Stimulated activated CD4-positive, alpha-beta T cell treated with anti-CD3 and anti-CD28 coated beads, Interleukin-4, amount 100 ng/mL, for 24 hours (primary cell): ENCODE results near the gene SYNDIG1.

Experiments used
- DNase-seq: peaks from one replicate; pipeline ENCODE4 v3.0.0-alpha.2; 2020

Gene SYNDIG1

DNA sequence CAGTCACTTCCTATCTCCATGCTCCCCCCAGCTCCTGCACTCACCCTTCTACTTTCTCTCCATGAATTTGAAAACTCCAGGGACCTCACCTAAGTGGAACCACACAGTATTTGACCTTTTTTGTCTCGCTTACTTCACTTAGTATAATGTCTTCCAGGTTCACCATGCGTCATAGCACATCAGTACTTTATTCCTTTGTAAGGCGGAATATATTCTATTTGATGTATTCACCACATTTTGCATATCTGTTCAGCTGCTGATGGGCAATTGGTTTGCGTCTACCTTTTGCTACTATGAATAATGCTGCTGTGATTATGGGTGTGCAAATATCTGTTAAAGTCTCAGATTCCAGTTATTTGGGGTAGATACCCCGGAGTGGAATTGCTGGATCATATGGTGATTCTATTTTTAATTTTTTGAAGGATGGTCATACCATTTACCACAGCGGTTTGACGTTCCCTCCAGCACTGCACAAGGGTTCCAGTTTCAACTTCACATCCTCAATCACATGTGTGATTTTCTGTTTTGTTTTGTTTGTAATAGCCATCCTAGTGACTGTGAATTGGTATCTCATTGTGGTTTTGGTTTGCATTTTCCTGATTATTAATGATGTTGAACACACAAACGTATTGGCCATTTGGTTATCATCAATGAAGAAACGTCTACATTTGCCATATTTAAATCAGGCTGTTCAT lies 20.3 kb upstream of the SYNDIG1 start:
- no peak for DNase-seq

DNA sequence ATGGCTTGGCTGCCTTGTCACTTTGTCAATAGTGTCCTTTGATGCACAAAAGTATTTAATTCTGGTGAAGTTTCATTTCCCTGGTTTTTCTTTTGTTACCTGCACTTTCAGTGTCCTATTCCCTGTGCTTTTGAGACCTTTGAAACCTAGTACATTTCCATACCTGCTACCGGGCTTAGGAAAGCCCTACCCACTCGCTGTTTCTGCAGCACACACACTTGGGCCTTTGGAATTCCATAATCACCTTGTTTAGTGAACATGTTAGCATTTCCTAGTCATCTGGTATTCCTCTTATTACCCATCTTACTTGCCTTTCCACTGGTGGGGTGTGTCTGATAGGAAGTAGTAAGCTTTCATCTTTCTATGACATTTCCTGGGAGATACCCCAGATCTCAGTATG lies 19.3 kb upstream of the SYNDIG1 start:
- no peak for DNase-seq

DNA sequence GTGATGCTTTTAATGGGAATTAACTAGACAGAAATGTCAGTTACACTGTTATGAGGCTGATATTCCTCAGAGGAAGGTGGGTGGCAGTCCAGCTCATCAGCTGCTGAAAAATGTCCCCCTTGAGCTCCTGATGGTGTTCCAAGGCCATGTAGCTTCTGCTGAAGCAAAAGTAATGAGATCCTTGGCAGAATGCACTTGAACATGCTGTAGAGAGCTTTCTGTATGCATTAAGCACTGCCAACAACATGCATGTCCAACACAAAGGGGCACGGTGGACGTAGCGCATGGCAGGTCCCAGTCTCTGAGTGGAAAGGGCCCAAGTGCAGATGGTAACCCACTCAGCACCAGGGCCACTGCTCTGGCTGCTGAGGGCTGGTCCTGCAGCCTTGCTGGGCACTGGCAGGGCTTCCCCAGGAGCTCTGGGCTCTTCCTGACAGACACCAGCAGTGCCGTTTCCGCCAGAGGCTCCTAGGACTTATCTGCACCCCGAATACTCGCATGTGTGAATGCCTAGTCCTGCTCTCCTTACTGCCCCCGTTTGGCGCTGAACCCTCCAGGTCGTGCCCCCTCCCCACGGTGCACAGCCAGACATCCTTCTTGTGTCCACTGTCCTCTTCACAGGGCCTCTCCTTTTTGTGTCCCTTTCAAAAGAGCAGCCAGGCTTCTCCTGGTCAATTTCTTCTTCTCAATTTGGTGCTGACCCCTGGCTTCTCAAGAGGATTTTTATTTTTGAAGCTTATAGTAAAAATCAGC lies 18.6 kb upstream of the SYNDIG1 start:
- DNase-seq, result no peak

DNA sequence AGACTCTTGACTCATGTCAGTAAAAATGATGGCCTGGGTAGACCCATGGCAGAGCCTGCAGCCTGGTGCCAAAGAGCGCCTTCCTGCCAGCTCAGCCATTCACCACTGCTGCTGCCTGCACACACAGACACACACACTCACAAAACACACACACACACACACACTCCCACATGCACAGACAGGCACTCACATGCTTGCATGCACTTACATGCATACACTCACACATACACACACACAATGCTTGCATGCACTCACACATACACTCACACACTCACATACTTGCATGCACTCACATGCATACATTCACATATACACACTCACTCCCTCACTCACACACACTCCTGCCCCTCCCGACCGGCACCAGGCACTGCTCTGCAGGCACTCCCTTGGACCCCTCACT lies 18.0 kb upstream of the SYNDIG1 start:
- DNase-seq, result no peak

DNA sequence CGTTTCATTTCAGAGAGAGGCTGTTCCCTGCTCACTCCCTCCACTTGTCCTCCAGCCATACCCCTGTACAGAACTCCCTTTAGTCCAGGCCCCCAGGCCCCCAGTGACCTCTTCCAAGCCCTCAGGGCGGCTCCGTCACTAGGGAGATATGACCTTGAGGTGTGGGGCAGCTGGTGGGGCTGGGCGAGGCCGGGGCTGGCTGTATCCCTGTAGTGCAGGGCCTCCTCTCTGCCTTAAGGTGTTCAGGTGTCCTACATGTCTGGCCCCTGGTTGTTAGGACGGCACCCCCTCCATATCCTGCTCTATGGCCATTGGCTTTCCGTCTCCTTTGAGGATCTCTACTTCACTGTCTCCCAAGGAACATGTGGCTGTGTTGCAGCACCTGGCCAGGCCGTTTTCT lies 17.4 kb upstream of the SYNDIG1 start:
- no peak for DNase-seq

DNA sequence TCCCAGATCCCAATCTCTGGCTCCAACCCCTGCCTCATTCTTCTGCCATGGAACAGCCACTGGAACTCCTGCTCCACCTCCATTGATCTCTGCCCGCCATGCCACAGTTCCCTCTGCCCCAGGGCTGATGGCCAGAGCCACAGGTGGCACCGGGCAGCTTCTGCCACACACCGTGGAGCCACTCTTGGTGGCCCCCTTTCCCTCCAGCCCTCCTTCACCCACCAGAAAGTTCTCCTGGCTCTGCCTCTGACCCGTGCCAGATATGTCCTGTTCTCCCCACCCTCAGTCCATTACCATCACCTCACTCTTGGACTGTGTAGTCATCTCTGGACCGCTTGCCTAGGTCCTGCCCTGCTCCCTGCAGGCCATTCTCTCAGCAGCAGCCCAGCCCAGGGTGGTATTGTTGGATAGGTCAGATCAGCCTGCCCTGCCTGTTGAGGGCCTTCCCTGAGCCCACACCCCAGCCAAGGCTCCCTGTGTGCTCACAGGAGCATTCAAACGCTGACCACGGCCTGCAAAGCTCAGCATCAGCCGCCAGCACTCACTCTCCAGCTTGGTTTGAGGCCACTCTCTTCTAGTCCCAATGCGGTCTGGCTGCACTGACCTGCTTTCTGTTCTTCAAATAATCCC lies 16.8 kb upstream of the SYNDIG1 start:
- no peak for DNase-seq

DNA sequence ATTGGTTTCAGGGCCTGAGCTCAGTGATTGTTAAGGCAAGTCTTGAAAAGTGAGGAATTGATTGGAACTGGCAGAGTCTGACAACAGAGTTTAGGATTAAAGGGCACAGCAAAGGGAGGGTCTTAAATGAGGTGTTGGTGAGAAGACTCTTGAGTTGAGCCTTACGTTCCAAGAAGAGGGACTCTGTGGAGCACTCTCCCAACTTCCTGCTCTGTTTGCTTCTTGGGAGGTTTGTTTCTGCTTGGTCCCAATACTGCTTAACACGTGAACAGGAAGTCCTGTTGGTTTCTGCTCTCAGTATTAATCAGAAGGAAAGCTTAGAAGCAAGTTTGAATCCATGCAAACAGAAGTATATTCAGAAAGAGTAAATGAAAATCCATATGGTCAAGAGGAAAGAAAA lies 15.6 kb upstream of the SYNDIG1 start:
- DNase-seq, result no peak

DNA sequence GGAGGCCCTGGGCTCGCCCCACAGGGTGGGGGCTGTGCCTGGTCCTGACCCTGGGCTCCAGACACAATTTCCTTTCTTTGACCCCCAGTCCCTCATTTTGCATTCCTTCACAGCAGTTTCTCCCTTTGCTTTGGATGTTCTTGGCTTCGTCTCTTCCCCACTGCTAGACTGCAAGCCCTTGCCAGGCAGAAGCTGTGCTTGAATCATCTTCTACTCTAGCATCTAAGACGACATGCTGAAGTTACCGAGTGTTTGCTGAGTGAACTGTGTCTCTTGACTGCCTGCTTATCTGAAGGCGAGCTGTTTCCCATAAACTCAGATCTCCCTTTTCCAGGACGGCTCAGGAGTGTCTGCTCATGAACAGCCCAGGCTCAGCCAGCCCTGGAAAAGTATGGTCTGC lies 14.3 kb upstream of the SYNDIG1 start:
- no peak for DNase-seq

DNA sequence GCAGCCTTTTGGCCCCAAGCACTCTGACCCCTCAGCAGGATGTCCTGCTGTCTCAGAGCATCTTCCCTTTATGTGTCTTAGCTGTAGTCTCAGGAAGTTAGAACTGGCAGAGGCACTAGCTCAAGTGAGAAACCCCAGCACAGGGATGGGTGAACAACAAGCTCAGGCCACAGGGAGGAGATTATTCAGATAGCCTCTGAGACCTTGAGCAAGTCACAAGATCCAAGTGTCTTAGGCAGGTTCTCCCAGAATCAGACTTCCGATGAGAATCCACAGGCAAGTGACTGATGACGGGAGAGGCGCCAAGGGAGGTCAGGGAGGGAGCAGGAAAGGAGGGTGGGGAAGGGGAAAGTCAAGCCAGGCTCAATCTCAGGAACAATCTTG lies 13.0 kb upstream of the SYNDIG1 start:
- DNase-seq, result no peak

DNA sequence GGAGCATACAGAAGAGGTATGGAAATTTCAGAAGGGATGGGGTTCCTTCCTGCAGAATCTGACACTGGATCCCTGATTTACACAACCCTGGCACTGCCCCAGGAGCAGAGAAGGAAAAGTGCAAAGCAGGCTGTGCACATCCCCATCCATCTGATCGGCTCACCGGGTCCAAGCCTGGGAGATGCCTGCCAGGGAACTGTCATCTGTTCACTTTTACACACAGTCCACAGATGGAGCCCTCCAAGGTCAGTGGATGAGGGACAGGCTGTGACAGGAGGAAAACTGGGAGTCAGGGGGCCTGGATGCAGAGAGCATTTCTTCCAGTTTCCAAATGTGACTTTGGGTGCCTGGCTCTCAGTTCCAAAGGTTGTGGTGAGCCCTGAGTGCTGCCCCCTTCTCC lies 11.0 kb upstream of the SYNDIG1 start:
- no peak for DNase-seq

DNA sequence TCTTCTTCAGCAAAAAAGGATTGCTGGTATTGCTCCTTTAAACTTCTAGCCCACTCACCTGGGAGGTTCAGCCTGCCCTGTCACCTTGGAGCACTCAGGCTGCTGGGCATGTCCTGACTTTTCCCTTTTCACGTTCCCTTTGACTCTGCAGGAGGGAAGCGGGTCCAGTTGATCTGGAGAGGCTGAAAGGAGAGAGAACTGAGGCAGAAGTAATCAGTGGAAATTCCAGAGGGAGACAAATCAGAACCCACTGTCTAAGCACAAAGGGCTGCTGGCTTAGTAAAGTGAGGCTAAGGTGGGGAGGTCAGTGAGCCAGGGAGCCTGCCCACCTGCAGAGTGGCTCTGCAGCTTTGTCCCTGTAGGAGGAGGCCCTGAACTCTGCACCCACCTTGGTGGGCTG lies 9.7 kb upstream of the SYNDIG1 start:
- DNase-seq, result no peak

DNA sequence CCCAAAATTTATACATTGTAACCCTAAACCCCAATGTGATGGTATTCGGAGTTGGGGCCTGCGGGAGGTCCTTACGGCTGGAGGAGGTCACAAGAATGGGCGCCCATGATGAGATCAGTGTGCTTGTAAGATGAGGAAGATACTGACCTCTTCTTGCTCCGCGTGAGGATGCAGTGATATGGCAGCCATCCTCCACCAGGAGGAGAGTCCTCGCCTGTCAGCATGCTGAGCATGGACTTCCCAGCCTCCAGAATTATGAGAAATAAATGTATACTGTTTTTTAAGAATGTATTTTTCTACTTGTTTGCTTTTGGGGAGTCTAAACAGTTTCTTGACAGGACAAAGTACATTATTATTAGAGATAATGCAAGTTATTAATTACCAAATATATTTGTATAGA lies 8.7 kb upstream of the SYNDIG1 start:
- no peak for DNase-seq

DNA sequence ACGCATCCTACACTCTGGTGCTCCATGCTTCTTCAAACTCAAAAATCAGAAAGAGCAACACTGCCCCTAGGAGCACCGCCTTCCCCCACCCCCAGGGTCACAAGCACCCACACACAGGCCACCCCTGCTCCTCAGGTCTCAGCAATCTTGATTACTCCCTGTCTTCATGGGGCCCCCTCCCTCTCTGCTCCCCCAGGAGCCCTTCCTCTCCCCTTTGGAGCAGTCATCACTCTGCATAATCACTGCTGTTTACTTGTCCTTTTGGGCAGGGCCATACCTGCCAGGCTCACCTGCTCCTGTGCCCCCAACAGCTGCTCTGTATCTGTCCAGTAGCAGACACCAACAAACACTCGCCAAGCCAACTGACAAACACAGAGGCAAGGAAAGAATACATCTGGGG lies 7.6 kb upstream of the SYNDIG1 start:
- DNase-seq, result no peak

DNA sequence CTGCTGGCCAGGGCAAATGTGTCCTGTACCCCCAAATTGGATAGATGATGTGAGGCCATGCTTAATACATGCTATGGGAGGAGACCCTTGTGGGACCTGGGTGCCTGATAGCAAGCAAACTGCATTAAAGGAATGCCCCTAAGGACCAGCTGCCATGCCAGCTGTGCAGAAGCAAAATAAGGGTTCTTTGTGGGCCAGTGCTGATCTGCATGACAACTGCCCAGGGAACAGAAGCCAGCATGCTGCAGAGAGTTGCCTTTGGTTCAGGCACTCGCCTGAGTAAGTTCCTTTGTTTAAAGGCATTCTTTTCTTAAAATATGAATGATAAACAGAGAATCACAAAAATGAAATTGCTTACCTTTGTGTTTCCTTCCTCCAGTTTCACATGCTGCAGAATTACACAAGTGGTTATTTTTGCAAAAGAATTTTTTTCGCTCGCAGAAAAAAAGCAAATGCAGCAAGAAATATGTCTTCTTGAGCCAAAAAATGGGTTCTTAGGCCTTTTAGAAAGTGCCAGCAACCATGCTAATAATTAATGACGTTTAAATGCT lies 6.9 kb upstream of the SYNDIG1 start:
- no peak for DNase-seq

DNA sequence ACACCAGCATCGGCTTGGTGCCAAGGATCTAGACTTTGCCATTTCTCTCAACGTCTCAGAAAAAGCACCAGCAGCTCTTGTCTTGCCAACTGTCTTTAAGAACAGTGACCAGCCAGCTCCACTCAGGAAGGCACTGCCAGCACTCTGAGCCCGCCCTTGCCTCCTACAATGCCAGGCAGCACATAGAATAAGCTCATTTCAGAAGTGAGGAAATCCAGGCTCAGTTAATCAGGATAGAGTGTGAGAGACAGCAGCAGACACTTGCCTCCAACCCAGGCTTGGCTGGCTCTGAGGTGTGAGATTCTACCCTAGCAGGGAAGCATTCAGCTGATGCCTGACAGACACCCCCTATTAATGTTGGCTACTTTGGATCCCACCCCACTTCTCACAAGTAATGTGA lies 4.3 kb upstream of the SYNDIG1 start:
- DNase-seq, result no peak

DNA sequence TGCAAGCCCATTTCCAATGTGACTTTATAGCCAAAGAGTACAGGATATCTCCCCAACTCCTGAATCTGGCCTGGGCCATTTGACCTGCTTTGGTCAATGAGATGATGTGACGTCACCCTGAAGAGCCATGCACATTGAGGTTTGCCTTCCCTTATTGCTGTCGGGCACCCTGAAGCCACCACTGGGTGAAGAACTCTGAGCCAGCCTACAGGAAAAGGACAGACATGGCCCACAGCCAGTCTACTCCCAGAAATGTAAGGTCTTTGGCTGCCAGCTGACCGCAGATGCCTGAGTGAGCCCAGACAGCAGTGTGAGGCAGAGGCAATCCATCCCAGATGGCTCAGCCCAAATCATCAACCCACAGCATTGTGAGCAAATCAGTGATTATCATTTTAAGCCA lies 3.7 kb upstream of the SYNDIG1 start:
- no peak for DNase-seq

DNA sequence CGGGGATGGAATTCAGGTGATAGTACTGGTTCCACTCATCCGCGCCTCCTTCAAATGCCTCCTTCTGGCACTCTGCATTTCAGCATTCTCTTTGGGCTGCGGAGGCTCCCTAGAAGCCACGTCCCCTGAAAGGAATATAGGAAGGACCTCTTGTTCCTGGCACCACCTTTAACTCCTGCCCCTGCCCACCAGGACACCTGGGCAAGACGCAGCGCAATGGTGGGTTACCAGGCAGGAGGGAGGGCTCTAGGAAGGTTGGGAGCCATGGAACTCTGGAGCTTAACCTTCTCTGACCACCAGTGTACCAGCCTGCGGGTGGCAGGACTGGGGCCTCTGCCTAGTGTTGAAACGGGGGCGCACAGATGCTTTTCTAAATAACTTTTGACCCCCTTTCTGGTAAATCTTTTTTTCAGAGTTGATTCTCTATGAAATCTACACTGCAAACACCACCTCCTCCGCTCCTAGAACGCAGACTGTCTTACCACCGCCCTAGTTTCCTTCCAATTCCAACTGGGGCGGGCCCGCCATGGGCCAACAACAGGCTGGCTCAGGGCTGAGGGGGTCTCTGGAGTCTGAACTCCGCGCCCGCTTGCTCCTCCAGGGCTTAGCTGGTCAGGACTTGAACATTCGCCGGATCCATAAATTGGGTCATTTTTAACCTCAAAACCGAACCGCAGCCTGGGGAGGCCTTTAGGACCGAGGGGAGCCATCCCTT lies 871 bp upstream of the SYNDIG1 start:
- no peak for DNase-seq

DNA sequence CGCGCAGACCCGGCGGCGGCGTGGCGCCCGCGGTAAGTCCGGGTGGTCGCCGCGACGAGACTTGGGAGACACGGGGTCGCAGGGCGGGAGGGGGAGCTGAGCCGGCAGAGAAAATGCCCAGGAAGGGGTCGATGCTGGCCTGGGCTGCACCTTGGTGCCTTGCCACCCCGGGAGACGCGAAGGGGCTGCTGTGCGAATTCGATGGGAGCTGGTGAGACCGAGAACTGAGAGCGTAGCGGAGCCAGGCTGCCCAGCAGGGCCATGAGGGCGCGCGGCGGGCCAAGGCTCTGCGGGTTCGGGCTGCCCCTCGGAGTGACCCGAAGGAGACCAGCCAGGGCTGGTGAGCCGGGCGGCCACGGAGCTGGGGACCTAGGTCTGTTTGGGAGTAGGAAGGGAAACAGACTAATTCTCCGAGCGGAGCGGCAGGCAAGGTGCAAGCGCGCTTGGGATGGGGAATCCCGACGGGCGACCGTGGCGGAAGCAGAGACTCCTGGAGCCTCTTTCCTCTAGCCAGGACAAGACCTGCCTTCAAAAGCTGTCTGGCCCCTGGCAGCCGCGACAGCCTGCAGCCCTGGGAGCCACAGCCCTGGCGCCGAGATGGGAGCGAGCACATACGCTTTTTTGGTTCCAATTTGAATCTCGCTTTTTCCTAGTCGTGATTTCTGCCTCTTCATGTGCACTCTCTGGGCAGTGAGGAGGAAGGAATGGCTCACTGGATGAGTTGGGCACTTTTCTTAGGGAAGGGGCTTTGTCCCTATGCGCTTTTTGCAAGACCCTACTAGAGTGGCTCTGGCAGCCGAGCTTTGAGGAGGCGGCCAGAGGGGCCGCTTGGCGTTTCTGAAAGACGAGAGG lies 691 bp downstream of the SYNDIG1 start:
- DNase-seq, result no peak

DNA sequence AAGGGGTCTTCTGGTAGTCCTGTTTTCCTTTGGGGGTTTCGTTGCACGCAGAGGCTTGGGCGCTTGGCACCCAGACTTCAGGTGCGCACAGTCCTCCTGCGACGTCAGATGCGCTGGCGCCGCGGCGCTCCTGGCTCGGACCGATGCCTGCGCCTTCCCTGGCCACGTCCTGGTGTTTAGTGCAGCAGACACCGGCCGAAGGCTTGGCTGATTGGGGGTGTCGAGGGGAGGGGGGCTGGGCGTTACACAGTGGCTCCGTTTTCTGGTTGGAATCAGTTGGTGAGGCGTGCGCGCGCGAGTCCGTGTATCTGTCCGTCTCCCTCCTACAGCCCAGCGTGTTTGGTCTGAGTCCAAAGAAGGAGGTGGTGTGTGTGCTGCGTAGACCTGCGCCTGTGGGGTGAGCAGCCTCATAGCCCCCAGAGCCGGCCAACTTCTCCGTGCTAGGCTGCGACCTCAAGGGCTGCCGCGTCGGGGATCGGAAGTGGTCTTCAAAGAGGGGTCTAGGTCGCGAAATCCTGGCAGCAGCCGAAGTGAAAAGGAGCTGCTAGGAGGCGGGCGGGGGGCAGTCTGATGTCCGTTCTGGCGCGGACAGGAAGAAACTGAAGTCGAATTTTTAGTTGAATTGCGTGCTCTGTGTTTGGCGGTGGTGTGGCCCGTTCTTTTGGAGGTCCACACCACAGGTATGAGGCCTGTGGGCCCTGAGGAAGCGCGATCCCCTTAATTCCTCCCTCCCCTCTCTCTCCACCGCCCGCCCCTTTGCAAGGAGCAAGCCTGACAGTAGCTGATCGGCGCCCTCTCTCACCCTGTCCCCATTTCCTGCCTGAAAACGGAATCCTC lies 1.5 kb downstream of the SYNDIG1 start:
- DNase-seq, result no peak

DNA sequence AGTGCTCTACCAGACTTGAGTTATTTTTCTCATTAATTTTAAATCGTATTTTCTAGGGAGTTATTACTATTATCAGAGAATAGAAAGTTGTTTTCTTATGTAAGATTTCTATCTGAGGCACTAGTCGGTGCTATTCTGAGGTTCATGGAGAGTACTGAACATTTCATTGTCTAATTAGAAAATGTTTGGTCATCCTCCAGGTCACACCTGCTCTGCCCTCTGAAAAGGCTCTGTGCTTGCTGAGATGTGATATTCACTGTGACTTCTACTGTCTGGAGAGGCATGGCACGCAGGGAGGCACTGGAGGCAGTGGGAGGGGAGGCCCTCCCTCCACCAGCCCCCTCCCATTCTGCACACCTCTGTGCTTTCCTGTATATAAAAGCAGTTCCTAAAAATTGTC lies 3.0 kb downstream of the SYNDIG1 start:
- DNase-seq, result no peak

DNA sequence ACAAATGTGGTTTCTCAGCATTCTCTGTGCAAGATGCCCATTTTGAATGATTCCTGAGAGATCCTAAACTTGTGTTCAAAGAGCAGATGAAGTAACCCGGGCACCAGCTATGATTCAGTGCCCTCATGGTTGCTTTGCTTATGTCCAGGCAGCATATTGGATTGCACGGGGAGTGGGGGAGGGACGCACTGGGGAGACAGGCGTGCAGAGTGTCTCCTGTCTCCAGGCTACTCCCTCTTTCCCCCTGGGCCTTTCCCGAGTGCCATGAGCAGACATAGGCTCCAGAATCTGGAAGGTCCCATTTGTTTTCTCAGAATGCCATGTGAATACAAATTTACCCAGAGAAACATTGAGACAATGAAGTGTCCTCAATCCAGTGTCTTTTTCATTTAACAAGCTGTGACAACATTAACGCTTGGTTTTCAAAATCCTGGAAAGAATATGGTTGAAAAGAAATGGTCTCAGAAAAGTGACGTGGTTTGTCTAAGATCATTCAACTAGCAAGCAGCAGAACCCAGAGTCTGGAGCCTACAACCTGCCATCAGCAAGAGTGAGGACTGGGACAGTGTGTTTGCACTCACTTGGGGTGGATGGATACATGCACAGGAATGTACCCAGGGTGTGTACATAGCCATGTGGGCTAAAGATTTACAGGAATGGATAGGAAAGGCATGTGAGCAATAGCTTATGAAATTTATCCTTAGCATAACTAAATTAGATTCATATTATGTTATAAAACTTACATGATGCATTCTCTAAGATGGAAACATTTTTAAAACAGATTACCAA lies 4.2 kb downstream of the SYNDIG1 start:
- DNase-seq, result no peak
